GM12892 (cell line): ENCODE results near the gene ZBTB46.

Experiments used
- DNase-seq: peaks from one replicate; pipeline ENCODE4 v3.0.0; 2011; ENCODE audit not compliant: insufficient read length
- FAIRE-seq: peaks from 2 replicates; lab custom pipeline; 2011; peaks lifted over from hg19 to GRCh38; lab: Jason Lieb, UNC
- POLR2A ChIP-seq: IDR thresholded peaks from 2 replicates; pipeline ENCODE4 v1.6.1; 2011; ENCODE audit warnings: low read depth, low read length, control low read depth
- POLR2AphosphoS5 ChIP-seq: IDR thresholded peaks from 2 replicates; pipeline ENCODE4 v1.6.1; 2011; ENCODE audit warnings: low read depth, low read length, control low read depth
- TAF1 ChIP-seq: IDR thresholded peaks from 2 replicates; pipeline ENCODE4 v1.6.1; 2011; ENCODE audit warnings: low read depth, mild to moderate bottlenecking, control low read depth, low read length, borderline replicate concordance

ZBTB46 gene

DNA sequence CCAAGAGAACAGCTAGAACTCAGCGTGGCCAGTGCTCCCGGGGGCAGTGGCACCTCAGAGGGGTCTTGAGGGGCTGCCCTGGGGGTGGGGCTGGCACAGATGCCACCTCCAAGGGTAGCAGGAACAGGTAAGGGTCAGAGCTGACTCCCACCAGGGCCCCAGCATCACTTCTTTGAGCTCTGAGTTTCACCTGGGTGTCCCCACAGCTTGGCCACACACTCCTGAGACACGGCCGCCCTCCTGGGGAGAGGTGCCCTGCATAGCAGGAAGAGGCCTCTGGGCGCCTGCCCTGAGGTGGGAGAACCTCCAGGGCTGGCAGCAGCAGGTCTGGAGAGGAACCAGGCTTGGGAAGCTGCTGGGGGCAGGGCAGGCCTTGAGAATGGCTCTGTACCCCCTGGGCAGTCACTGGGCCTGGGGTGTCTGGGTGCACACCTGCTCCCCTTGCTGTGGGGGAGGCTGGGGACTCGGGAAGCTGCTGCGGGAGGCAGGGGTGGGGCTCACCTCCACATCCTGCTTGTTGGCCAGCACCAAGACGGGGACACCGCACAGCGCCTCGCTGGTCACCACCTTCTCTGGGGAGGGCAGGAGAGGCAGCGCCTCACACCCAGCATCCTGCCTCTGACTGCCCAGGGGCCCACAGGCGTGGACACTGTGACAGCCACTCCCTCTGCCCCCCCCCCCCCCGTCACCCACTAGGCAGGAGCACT lies 129.6 kb downstream of the ZBTB46 start:
- TF ChIP-seq POLR2AphosphoS5 (no peak), POLR2A (0 out of 2 replicates have a peak, but pooled peaks have one; percentile 10)
- peak; percentile 17 for DNase-seq

GRCh38 chr20:63701051-63701328 lies 130.1 kb downstream of the ZBTB46 start:
- FAIRE-seq (no peak), DNase-seq (peak; percentile 8)
- TF ChIP-seq POLR2A (no peak), TAF1 (no peak), POLR2AphosphoS5 (no peak)

More for the DNA sequence above, 129.6 kb downstream of the ZBTB46 start:
- no peak for FAIRE-seq

GRCh38 chr20:63700199-63701050 lies 130.6 kb downstream of the ZBTB46 start:
- FAIRE-seq (no peak), DNase-seq (peak; percentile 18)
- no peak for TF ChIP-seq TAF1
- TF ChIP-seq POLR2AphosphoS5 = 0 out of 2 replicates have a peak, but pooled peaks have one; percentile 8

DNA sequence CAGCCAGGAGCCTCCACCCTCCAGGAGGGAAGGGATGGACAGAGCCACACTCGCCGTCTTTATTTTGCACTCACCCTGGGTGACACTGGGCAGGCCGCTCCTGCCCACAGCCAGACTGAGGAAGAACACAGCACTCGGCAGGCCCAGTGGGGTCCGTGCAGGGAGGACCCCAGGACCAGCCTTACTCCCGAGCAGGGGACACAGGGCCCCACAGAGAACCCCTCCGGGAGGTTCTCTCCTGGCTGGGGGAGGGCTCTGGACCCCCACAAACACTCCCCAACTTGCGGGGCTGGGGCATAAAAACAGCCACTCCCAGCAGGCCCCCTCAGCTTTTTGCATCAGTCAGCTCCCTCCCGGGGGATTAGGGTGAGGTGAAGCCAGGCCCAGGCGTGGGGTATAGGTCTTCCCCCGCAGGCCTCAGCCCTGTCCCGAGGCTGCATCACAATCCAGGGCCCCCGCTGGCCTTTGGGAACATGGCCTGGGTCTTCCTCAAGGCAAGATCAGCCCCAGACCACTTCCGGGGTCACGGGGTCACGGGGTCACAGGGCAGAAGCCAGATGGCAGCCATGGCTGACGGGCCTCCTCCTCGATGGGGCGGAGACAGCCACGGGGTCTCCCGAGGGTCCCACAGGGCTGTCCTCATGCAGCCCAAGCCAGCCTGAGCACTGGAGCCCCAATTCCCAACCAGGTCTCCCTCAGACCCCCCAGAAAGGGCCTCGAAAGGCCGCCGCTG lies 131.4 kb downstream of the ZBTB46 start:
- DNase-seq (no peak), FAIRE-seq (no peak)
- TF ChIP-seq TAF1 (no peak), POLR2AphosphoS5 (0 out of 2 replicates have a peak, but pooled peaks have one; percentile 12)

DNA sequence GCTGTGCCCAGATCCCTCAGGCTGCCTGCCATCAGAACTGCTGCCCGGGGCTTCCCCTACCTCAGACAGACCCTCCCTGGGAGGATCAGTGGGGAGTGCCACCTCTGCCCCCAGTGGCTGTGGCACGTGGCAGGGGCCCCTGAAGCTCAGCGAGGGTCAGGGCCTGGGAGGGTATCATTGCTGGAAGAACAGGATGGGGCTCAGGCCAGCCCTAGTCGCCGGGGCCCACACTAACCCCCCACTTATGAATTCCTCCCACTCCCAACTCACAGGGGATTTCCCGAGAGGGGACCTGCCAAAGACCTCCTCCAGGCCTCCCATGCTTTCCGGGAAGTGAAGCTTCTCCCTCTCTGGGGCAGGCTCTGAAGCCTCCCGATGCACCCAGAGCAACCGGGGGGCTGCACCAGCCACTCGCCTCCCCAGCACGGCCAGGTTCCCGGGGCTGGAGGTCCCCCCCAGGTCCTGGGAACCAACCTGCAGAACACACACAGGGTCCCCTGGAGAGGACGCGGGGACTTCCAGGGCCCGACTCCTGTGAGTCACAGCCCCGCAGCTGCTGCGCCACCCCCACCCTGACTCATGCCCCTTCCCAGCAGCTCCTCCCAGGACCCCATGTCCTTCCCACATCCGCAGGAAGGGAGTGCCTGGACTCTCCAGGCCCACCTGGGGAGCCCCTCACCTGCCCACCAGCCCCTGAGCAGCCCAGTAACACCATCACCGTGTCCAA lies 132.2 kb downstream of the ZBTB46 start:
- peak; percentile 68 for DNase-seq
- TF ChIP-seq POLR2AphosphoS5 (no peak), POLR2A (peak; percentile 43)
- FAIRE-seq = peak; percentile 81

- DNase-seq (peak; percentile 18), FAIRE-seq (no peak)
- TF ChIP-seq TAF1 (no peak), POLR2AphosphoS5 (no peak), POLR2A (0 out of 2 replicates have a peak, but pooled peaks have one; percentile 32)
Observed at GRCh38 chr20:63697868-63698545, 133.1 kb downstream of the ZBTB46 start.

DNA sequence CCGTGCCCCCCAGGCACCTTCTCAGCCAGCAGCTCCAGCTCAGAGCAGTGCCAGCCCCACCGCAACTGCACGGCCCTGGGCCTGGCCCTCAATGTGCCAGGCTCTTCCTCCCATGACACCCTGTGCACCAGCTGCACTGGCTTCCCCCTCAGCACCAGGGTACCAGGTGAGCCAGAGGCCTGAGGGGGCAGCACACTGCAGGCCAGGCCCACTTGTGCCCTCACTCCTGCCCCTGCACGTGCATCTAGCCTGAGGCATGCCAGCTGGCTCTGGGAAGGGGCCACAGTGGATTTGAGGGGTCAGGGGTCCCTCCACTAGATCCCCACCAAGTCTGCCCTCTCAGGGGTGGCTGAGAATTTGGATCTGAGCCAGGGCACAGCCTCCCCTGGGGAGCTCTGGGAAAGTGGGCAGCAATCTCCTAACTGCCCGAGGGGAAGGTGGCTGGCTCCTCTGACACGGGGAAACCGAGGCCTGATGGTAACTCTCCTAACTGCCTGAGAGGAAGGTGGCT lies 133.7 kb downstream of the ZBTB46 start:
- FAIRE-seq (no peak), DNase-seq (peak; percentile 26)
- no peak for TF ChIP-seq TAF1

DNA sequence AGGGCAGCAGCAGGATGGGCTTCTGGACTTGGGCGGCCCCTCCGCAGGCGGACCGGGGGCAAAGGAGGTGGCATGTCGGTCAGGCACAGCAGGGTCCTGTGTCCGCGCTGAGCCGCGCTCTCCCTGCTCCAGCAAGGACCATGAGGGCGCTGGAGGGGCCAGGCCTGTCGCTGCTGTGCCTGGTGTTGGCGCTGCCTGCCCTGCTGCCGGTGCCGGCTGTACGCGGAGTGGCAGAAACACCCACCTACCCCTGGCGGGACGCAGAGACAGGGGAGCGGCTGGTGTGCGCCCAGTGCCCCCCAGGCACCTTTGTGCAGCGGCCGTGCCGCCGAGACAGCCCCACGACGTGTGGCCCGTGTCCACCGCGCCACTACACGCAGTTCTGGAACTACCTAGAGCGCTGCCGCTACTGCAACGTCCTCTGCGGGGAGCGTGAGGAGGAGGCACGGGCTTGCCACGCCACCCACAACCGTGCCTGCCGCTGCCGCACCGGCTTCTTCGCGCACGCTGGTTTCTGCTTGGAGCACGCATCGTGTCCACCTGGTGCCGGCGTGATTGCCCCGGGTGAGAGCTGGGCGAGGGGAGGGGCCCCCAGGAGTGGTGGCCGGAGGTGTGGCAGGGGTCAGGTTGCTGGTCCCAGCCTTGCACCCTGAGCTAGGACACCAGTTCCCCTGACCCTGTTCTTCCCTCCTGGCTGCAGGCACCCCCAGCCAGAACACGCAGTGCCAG lies 134.3 kb downstream of the ZBTB46 start, which contains the start of gene TNFRSF6B:
Gene TNFRSF6B, plus strand, starts transcription at position 25 of the 729 bp plus-strand sequence. Its CDS starts 116 bp downstream, at position 141.
- FAIRE-seq = no peak
- TF ChIP-seq POLR2A (peak; percentile 38; the same call in 1 of the 2 replicates), TAF1 (no peak), POLR2AphosphoS5 (peak; percentile 57; the same call in 1 of the 2 replicates)
- DNase-seq = peak; percentile 41

DNA sequence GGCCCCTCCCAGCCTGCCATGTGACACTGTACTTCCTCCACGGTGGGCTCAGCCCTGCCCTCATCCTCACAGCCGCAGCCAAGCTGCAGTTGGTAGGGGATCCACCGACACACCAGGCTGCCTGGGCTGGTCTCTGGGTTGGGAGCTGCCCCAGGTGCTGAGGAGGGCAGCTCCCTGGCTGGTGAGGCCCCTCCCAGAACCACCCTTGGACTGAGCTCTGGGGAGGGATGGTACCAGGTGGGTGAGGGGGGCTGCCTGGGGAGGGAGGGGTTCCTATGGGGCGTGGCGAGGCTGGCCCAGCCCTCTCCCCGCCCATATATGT lies 134.8 kb downstream of the ZBTB46 start:
- FAIRE-seq (peak; percentile 17), DNase-seq (no peak)
- TF ChIP-seq TAF1 (no peak), POLR2A (0 out of 2 replicates have a peak, but pooled peaks have one; percentile 12), POLR2AphosphoS5 (no peak; the same call in 1 of the 2 replicates)
